A673 (cell line): Measurements from ENCODE around the gene AFAP1. TPM values are rescaled to one million over a fixed set of nuclear protein-coding genes. Genes with fewer than 3 reads are reported as not detected.

Experiments
- BruUV-seq: library from RNA; stranded (reverse); fragments of 400-500 nt; replicated peaks from 2 replicates; lab custom pipeline; 2021; lab: Mats Ljungman, UMichigan
- CTCF ChIA-PET: fragments of 300-600 bp; sonication (Branson Sonifier 250); formaldehyde crosslinking; loops from one replicate; lab custom pipeline; 2022; ENCODE audit warnings: antibody characterized with exemption; lab: Charles Lee
- POLR2A ChIA-PET: fragments of 300-600 bp; sonication (Branson Sonifier 250); formaldehyde crosslinking; loops from one replicate; lab custom pipeline; 2022; ENCODE audit warnings: antibody characterized with exemption; ENCODE audit not compliant: low non-redundant PET; lab: Charles Lee
- DNase-seq: peaks from one replicate; pipeline ENCODE4 v3.0.0-alpha.2; 2015; ENCODE audit warnings: low spot score
- H3K27ac ChIP-seq: fragments of 200-600 bp; sonication (generic); 2 replicates; pipeline ENCODE4 v1.5.1; 2016; ENCODE audit warnings: mixed run types, low read depth, mild to moderate bottlenecking, mixed read lengths, antibody characterized with exemption, low read length; ENCODE audit not compliant: poor library complexity, severe bottlenecking
- H3K27me3 ChIP-seq: fragments of 200-600 bp; sonication (generic); replicated peaks from 2 replicates; pipeline ENCODE4 v1.6.1; 2017; ENCODE audit warnings: mixed run types, low read depth, mild to moderate bottlenecking, mixed read lengths, antibody characterized with exemption, low read length; ENCODE audit not compliant: insufficient read depth, poor library complexity
- H3K36me3 ChIP-seq: fragments of 200-600 bp; sonication (generic); 2 replicates; pipeline ENCODE4 v1.6.1; 2016; ENCODE audit warnings: mixed run types, mild to moderate bottlenecking, mixed read lengths, antibody characterized with exemption, low read length; ENCODE audit not compliant: insufficient read depth, poor library complexity, severe bottlenecking
- H3K4me1 ChIP-seq: fragments of 200-600 bp; sonication (generic); 2 replicates; pipeline ENCODE4 v1.6.1; 2017; ENCODE audit warnings: mixed run types, mild to moderate bottlenecking, mixed read lengths, antibody characterized with exemption, low read length; ENCODE audit not compliant: insufficient read depth, poor library complexity, severe bottlenecking
- H3K4me3 ChIP-seq: fragments of 200-600 bp; sonication (generic); 2 replicates; pipeline ENCODE4 v1.5.1; 2016; ENCODE audit warnings: low read depth, mixed run types, mild to moderate bottlenecking, mixed read lengths, low read length; ENCODE audit not compliant: poor library complexity, severe bottlenecking
- H3K9me3 ChIP-seq: fragments of 200-600 bp; sonication (generic); 2 replicates; pipeline ENCODE4 v1.6.1; 2016; ENCODE audit warnings: mixed run types, low read depth, mild to moderate bottlenecking, mixed read lengths, antibody characterized with exemption, low read length; ENCODE audit not compliant: poor library complexity, severe bottlenecking
- CTCF ChIP-seq: fragments of 300-800, 200-600 bp; sonication (generic); conservative IDR thresholded peaks from 2 replicates; pipeline ENCODE4 v1.5.1; 2017; ENCODE audit warnings: low read depth, mild to moderate bottlenecking, antibody characterized with exemption, low read length, moderate library complexity, mixed read lengths
- EZH2 ChIP-seq: fragments of 200-600 bp; sonication (generic); IDR thresholded peaks from 2 replicates; pipeline ENCODE4 v1.6.1; 2017; ENCODE audit warnings: borderline replicate concordance, low read depth, mild to moderate bottlenecking, mixed read lengths, antibody characterized with exemption, low read length; ENCODE audit not compliant: poor library complexity, severe bottlenecking
- intact Hi-C: fragments of 100-400 bp; cut with micrococcal nuclease; formaldehyde crosslinking; loops from one replicate; pipeline ENCODE4 v1.10.0; 2022; ENCODE audit not compliant: unreplicated experiment
- total RNA-seq: library from RNA; stranded (reverse); gene quantifications from 2 replicates; pipeline ENCODE4 v1.2.3, GENCODE V29; 2021

AFAP1 gene
- total RNA-seq, 1 experiment from 2014 or later: 42.6 TPM

- CTCF ChIA-PET: interaction anchor here (1.0 to 1.5 kb wide), 6 partner anchors 9 to 185 kb away, joined by 3 to 13 read pairs (median 6); no protein-coding TSS in a partner anchor
- H3K27ac ChIP-seq: no peak overlapping the region
These were observed 136.3 kb downstream of the AFAP1 start for GRCh38 chr4:7803371-7803770.

GRCh38 chr4:7802093-7802726 is 137.5 kb downstream of the AFAP1 start:
- Histone ChIP-seq H3K27ac (no peak overlapping the region), H3K9me3 (no peaks in the 10 kb centered on the region), H3K36me3 (peaks cover 28% of the 10 kb centered on the region), H3K4me3 (no peak overlapping the region), H3K4me1 (peaks cover 26% of the 10 kb centered on the region), H3K27me3 (no peaks in the 10 kb centered on the region)
- DNase-seq: peak; percentile 85
- BruUV-seq: no TSS peak
- POLR2A ChIA-PET: interaction anchor here (0.7 kb wide), 1 partner anchor 147 kb away, joined by 10 read pairs; no protein-coding TSS in a partner anchor
- intact Hi-C loops: loop anchor here (1.0 to 2.0 kb wide), 2 partner anchors 31 to 40 kb away; no protein-coding TSS in a partner anchor
- CTCF ChIA-PET: interaction anchor here (0.6 to 1.6 kb wide), 17 partner anchors 10 to 189 kb away, joined by 3 to 34 read pairs (median 6); partner anchors contain the start of gene AFAP1
- peak; percentile 92 for TF ChIP-seq CTCF
- no peak for TF ChIP-seq EZH2

More at GRCh38 chr4:7803371-7803770, 136.3 kb downstream of the AFAP1 start:
- POLR2A ChIA-PET: no interaction called here
- no peak for TF ChIP-seq CTCF
- TF ChIP-seq EZH2: no peak
- no peaks in the 10 kb centered on the region for H3K27me3 ChIP-seq
- peaks cover 26% of the 10 kb centered on the region for H3K36me3 ChIP-seq
- no TSS peak for BruUV-seq
- no peak for DNase-seq
- peaks cover 34% of the 10 kb centered on the region for H3K4me1 ChIP-seq
- intact Hi-C loops: loop anchor here (2.0 kb wide), 1 partner anchor 33 kb away; no protein-coding TSS in a partner anchor
- no peak overlapping the region for H3K4me3 ChIP-seq
- no peaks in the 10 kb centered on the region for H3K9me3 ChIP-seq

- no peak for DNase-seq
- peaks cover 28% of the 10 kb centered on the region for H3K36me3 ChIP-seq
- H3K4me1 ChIP-seq: peaks cover 21% of the 10 kb centered on the region
- intact Hi-C loops: loop anchor here (1.0 to 2.0 kb wide), 2 partner anchors 31 to 39 kb away; no protein-coding TSS in a partner anchor
- H3K9me3 ChIP-seq: no peaks in the 10 kb centered on the region
- no TSS peak for BruUV-seq
- TF ChIP-seq EZH2 (no peak), CTCF (no peak)
- H3K27ac ChIP-seq: no peak overlapping the region
- H3K4me3 ChIP-seq: no peak overlapping the region
- no peaks in the 10 kb centered on the region for H3K27me3 ChIP-seq
- ChIA-PET POLR2A (no interaction called here), CTCF (interaction anchor here (0.7 to 1.6 kb wide), 11 partner anchors 9 to 187 kb away, joined by 3 to 34 read pairs (median 6); partner anchors contain the start of gene AFAP1)
These were observed 138.0 kb downstream of the AFAP1 start for GRCh38 chr4:7801641-7802040.
